Activated T-helper 1 cell treated with anti-CD3 and anti-CD28 coated beads, Interleukin-2, amount 50 U/mL, for 16 hours (primary cell): ENCODE results near the gene L1TD1.
"Not testable (repeated sequence)": the region's sequence is repeated elsewhere in the genome, so short reads cannot be mapped to it uniquely, and the experiment has no call there.

Source experiments
- DNase-seq, 2 donors: peaks; one replicate each; pipeline ENCODE4 v3.0.0-alpha.2; 2020; ENCODE audit warnings: low read depth in 1 of 2, low spot score in 1 of 2

The L1TD1 gene

DNA sequence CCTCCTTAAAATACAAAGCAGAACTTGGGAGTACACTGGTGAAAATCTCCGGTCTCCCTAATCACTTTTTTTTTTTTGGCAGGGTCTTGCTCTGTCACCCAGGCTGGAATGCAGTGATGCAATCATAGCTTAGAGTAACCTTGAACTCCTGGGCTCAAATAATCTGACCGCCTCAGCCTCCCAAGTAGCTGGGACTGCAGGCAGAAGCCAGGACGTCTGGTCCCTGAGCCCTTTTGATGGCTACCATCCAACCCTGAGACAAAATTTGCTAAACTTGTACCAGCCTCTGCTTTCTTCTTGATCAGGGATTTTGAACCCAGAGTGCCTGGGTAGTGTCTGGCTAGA, 4.1 kb downstream of the L1TD1 start:
- DNase-seq: no peak

DNA sequence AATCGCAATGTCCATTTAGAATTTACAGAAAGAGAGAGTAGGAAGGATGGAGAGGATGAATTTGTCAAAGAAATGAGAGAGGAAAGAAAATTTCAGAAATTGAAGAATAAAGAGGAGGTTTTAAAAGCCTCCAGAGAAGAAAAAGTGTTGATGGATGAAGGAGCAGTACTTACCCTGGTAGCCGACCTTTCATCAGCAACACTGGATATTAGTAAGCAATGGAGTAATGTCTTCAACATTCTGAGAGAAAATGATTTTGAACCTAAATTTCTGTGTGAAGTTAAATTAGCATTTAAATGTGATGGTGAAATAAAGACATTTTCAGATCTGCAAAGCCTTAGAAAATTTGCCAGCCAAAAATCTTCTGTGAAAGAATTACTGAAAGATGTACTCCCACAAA, 12.5 kb downstream of the L1TD1 start:
- no peak for DNase-seq

DNA sequence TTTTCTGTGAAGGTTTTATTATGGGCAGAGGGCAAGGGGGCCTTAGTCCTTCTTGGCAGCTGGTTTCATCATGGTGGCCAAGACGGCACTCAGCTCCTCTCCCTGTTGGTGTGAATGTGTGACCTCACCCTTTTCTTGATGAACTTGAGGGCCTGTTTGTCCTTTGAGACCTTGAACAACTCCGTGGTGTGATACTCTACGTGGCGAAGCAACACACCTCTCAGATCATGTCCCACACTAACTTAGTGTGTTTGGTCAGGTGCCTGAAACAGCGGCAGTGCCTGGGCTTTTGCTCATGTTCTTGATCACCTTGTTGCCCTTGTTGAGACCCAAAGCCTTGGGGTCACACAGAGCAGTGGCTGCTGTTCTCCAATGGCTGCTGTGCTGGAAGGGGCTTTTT, 13.4 kb downstream of the L1TD1 start:
- no peak for DNase-seq

DNA sequence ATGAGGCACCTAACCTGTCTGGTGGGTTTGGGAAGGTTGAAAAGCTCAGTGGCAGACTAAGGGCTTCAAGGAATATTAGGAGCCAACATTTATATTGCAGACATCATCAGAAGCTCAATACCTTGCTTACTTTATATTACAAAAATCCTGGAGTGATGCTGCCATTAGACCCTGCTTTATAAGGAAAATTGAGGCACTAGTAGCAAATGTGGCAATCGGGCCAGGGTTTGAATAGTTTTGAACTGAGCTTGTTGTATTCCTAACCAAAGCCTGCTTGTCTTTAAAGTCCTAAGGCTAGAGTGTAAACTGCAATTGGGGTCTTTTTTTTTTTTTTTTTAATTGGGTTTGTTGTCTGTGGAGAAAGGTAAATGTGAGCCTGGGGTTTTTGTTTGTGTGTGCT, 14.3 kb downstream of the L1TD1 start:
- DNase-seq: no peak

DNA sequence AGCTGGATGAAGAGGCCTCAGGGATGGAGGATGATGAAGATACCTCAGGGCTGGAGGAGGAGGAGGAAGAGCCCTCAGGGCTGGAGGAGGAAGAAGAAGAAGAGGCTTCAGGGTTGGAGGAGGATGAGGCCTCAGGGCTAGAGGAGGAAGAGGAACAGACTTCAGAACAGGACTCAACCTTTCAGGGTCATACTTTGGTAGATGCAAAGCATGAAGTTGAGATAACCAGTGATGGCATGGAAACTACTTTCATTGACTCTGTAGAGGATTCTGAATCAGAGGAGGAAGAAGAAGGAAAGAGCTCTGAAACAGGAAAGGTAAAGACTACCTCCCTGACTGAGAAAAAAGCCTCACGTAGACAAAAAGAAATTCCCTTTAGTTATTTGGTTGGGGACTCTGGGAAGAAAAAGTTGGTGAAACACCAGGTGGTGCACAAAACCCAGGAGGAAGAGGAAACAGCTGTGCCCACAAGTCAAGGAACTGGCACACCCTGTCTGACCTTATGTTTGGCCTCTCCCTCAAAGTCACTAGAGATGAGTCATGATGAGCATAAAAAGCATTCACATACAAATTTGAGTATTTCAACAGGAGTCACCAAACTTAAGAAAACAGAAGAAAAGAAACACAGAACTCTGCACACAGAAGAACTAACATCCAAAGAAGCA, 15.4 kb downstream of the L1TD1 start:
- no peak for DNase-seq

DNA sequence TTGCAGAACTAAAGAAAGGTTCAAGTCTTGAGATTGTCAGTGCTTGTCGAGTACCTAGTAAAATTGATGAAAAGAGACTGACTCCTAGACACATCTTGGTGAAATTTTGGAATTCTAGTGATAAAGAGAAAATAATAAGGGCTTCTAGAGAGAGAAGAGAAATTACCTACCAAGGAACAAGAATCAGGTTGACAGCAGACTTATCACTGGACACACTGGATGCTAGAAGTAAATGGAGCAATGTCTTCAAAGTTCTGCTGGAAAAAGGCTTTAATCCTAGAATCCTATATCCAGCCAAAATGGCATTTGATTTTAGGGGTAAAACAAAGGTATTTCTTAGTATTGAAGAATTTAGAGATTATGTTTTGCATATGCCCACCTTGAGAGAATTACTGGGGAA, 16.3 kb downstream of the L1TD1 start:
- DNase-seq: no peak

DNA sequence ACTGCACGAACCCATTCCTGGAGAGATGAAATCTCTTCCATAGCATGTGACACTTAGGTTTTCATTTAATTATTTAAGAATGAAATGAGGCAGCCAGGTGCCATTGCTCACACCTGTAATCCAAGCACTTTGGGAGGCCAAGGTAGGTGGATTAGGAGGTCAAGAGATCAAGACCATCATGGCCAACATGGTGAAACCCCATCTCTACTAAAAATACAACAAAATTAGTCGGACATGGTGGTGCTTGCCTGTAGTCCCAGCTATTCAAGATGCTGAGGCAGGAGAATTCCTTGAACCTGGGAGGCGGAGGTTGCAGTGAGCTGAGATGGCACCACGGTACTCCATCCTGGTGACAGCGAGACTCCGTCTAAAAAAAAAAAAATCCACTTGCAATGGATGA, 17.8 kb downstream of the L1TD1 start:
- DNase-seq: no peak

DNA sequence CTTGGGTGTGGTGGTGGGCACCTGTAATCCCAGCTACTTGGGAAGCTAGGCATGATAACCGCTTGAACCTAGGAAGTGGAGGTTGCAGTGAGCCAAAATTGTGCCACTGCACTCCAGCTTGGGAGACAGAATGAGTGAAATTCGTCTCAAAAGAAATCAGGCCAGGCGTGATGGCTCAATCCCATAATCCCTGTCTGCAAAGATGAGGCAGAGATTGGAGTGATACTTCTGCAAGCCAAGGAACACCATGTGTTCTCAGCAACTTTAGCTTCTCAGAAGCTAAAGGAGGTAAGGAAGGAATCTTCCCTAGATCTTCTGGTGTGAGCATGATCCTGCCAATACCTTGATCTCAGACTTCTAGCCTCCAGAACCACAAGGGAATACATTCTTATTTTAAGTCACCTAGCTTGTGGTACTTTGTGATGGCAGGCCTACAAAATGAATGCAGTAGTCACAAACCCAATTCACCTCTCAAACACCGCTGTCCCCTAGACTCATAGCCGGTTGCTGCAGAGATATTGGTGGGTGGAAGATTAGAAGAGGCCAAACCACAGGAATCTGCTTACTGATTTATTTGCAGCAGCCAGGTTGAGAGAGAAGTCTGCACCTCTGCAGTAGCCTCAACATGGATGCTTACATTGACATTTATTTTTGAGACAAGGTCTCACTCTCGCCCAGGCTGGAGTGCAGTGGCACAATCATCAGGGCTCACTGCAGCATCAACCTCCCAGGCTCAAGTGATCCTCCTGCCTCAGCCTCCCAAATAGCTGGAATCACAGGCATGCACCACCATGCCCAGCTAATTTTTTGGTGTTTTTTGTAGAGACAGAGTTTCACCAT, 18.6 kb downstream of the L1TD1 start:
- no peak for DNase-seq

DNA sequence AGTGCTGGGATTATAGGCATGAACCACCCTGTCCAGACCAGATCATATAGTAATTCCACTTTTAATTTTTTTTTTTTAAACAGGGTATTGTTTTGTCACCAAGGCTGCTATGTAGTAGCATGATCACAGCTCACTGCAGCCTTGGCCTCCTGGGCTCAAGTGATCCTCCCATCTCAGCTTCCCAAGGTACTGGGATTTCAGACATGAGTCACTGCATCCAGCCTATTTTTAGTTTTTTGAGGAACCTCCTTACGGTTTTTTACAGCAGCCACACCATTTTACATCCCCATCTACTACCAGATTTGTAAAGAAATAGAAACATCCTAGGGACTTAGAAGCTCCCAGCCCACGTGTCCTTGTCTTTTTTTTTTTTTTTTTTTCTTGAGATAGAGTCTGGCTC, 24.0 kb downstream of the L1TD1 start:
- DNase-seq: no peak

DNA sequence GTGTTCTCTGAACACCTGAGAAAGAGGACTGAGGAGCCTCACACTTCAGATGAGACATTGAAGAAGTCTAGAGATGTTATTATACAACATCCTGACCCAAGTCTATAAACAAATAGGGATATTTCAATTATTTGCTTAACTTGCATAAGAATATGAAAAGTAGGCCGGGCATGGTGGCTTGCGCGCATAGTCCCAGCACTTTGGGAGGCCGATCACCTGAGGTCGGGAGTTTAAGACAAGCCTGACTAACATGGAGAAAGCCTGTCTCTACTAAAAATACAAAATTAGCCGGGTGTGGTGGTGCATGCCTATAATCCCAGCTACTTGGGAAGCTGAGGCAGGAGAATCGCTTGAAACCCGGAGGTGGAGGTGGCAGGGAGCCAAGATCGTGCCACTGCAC, 25.8 kb downstream of the L1TD1 start:
- not testable (repeated sequence) for DNase-seq

DNA sequence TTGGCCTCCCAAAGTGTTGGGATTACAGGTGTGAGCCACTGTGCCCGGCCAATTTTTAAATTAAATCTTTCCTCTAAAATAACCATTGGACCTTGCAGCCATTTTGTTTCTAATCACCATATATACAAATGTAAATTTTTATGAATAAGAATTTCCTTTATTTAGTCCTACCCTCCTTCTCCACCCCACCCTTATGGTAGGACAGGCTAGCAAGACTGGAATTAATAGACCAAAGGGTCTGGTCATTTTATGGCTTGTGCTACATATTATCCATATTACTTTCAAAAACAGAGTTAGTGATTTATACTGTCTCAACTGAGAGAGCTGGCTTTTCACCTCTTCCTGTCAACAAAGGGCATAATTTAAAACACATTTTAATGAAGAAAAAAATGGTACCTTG, 26.5 kb downstream of the L1TD1 start:
- DNase-seq: no peak

DNA sequence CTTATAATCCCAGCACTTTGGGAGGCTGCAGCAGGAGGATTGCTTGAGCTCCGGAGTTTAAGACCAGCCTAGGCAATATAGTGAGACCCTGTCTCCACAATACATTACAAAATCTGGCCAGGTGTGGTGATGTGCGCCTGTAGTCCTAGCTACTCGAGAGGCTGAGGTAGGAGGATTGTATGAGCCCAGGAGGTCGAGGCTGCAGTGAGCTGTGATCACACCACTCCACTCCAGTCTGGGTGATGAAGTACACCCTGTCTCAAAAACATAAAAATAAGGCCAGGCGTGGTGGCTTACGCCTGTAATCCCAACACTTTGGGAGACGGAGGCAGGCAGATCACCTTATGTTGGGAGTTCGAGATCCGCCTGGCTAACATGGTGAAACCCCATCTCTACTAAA, 27.7 kb downstream of the L1TD1 start:
- no peak for DNase-seq

DNA sequence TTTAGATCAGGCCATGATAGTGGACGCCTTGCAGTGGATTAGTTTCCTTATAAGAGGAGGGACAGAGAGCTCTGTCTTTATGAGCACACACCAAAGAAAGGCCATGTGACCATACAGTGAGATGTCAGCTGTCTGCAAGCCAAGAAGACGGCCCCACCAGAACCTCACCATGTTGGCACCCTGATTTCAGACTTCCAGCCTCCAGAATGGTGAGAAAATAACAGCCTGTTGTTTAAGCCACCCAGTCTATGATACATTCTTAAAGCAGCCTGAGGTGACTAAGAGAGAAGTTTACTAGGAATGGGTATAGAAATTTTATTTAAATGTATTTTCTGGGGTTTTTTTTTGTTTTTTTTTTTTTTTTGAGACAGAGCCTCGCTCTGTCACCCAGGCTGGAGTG, 29.5 kb downstream of the L1TD1 start:
- DNase-seq: no peak

DNA sequence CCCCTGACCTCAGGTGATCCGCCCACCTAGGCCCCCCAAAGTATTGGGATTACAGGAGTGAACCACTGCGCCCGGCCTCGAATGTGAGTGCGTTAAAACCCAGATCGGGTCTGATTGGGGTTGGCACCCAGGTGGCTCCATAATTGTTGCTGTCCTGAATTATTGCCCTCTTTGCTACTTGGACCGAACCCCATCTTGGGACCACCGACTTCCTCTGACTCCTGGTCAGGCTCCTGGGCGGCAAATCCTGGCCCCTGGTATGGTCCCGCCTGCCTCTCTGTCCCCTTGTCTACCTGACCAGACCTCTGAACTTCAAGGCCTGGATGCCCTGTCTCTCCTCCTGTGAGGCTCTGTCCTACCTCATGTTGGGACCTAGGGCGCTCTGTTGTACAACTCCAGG, 32.8 kb downstream of the L1TD1 start:
- DNase-seq: no peak

DNA sequence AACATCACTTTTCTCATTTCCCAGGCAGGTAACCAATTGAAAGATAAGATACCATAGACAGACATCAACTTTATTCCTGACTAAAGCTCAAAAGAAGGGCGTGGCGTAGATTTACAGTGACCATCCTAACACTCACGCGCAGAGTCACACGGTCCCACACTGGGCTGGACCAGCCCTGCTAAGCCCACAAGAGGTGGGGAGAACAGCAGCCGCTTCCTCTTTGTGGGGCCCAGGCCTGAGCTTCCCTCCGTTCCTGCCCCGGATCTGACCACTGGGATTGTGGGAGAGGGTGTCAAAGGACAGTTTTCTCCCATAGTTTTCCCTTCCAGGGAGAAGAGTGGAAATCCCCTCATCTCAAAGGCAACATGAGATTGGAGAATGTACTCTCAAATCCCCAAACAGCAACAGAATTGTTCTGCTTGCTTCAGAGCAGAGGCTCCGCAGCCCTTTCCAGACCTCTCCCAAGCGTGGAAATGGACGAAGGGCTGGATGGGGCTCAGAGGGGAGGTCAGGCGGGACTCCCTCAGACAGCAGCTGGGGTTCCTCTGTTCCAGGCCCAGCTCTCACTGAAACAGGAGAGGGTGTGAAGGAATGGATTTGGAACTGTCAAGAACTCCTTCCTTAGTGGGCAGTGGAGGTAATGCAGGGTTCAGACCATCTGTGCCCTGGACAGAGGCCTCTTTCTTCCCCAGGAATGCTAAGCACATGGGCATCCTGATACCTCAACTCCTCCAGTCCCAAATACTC, 33.7 kb downstream of the L1TD1 start:
- no peak for DNase-seq

DNA sequence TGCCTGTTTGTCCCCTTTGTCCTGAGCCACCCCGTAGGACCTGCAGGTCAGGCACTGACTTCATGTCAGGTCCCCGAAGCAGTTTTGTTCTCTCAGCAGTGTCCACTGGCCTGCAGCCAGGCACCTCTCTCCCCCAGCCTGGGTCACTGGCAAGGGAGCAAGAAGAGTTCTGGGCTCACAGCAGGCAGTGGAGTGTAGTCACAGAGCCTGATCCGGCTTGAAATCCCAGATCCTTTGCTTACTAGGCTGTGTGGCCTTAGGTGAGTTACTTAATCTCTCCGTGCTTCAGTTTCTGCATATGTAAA, 34.2 kb downstream of the L1TD1 start:
- no peak for DNase-seq

DNA sequence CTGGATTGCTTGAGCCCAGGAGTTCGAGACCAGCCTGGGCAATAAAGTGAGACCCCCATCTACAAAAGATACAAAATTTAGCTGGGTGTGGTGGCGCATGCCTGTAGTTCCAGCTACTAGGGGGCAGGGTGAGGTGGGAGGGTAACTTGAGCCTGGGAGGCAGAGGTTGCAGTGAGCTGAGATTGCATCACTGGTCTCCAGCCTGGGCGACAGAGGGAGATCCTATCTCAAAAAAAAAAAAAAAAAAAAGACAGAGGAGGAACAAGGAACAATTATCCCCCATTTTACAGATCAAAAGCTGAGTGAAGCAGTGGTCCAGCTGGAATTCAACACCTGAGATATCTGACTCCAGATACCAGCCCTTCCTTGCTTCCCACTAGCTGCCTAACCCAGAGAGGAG, 34.8 kb downstream of the L1TD1 start:
- no peak for DNase-seq

DNA sequence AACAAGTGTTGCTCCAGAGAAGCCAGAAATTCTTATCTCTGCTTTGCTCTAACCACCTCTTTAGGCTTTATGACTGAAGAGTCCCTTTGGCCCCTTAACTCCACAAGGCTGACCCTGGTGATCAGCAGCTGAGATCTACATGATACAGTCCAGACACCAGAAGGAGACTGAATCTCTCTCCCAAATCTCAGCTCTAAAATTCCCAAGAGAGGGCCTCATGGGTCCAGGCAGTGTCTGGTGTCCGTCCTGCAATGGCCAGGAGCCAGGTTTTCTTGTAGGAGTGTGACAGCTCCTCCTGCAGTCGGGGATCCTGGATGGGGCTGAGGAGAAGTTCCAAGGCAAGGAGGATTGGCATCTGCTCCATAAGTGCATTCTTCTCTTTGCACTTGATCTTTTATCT, 35.3 kb downstream of the L1TD1 start:
- no peak for DNase-seq

DNA sequence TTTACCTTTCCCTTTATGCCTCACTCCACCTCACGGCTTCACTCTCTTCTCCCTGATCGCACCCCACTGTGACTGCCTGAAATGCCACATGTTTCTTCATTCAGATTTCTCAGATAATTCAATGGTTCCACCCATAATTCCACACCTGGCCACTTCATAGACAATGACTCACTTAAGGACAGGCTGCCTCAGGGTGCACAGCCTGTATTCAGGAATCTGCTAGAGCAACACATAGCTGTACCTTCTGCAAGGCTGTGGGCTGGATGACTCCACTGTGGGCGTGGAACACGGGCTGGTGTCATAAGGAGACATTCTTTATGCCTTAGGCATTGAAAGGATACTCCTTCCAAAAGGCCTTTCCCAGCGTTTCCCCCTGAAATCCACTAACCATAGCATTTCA, 36.1 kb downstream of the L1TD1 start:
- no peak for DNase-seq

DNA sequence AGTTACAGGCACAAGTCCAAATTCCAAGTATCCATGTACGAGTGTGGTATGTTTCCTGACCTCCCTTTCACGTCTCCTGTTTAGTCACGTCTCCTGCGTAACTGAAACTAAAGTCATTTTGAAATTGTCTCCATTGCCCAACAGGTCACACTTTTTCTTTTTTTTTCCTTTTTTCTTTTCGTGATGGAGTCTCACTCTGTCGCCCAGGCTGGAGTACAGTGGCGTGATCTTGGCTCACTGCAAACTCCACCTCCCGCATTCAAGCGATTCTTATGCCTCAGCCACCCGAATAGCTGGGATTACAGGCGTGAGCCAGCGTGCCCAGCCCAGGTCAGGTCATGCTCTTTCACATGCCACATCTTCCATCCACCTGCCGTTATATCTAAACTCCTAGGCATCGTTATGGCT, 38.2 kb downstream of the L1TD1 start:
- DNase-seq: no peak

DNA sequence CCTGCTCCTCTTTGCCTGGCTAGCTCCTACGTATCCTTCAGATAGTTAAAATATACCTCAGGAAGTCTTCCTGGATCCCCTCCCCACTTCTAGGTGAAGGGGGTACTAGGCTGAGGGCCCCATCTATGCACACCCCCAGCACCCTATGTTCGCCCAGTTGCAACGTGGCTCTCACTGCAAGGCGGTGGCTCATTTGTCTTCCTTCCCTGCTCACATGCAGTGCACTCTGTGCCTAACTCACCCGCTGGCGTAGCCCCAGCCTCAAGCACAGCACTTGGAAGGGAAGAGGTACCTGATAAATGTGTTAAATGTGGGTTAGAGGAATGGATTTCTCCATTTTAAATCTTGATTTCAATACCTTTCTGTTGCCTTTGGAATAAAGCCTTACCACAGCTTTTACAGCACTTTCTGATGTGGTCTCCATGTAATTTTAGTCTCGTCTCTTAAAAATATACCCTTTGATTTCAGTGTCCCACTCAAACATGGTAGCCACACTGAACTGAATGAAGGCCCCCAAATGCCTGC, 39.3 kb downstream of the L1TD1 start:
- DNase-seq: no peak

DNA sequence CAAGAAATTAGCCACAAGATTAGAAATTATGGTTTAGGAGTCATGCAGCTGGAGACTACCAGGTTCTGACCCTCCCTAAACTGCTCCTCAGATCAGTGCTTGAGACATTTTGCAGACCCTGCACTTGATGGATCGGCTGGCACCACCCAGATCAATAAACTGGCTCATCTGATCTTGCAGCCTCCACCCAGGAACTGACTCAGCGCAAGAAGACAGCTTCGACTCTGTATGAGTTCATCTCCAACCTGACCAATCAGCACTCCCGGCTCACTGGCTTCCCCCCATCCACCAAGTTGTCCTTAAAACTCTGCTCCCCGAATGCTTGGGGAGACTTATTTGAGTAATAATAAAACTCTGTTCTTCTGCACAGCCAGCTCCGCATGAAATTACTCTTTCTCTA, 40.0 kb downstream of the L1TD1 start:
- no peak for DNase-seq
